GM18870 (cell line): ENCODE data around the gene PWWP2A.
"Not testable (repeated sequence)": the region's sequence is repeated elsewhere in the genome, so short reads cannot be mapped to it uniquely, and the experiment has no call there.

ENCODE experiments used
- ATAC-seq: cut with Tn5 transposase; IDR thresholded peaks from one replicate; pipeline ENCODE4 v1.9.1; 2021; ENCODE audit warnings: moderate library complexity; ENCODE audit not compliant: unreplicated experiment

Gene PWWP2A

GRCh38 chr5:160079753-160080152, 39.5 kb downstream of the PWWP2A start:
- ATAC-seq, result no peak

- ATAC-seq, result no peak
These were observed 42.3 kb downstream of the PWWP2A start for GRCh38 chr5:160076997-160077396.

- no peak for ATAC-seq
These were observed 44.2 kb downstream of the PWWP2A start for GRCh38 chr5:160075073-160075472.

GRCh38 chr5:160071916-160072315, 47.3 kb downstream of the PWWP2A start:
- ATAC-seq, result no peak

GRCh38 chr5:160071516-160071915, 47.7 kb downstream of the PWWP2A start:
- ATAC-seq, result no peak

- not testable (repeated sequence) for ATAC-seq
These were observed 50.1 kb downstream of the PWWP2A start for GRCh38 chr5:160069120-160069519.

GRCh38 chr5:160064995-160065614, 54.1 kb downstream of the PWWP2A start:
- ATAC-seq, result no peak

GRCh38 chr5:160064417-160064810, 54.8 kb downstream of the PWWP2A start:
- ATAC-seq, result no peak

- ATAC-seq, result no peak
These were observed 57.5 kb downstream of the PWWP2A start for GRCh38 chr5:160061770-160062169.

GRCh38 chr5:160060001-160060400, 59.2 kb downstream of the PWWP2A start:
- ATAC-seq, result no peak

- ATAC-seq, result no peak
These were observed 62.0 kb downstream of the PWWP2A start for GRCh38 chr5:160057256-160057655.

GRCh38 chr5:160054831-160055230, 64.4 kb downstream of the PWWP2A start:
- no peak for ATAC-seq

- no peak for ATAC-seq
These were observed 65.2 kb downstream of the PWWP2A start for GRCh38 chr5:160054047-160054446.

GRCh38 chr5:160049099-160049498, 70.2 kb downstream of the PWWP2A start:
- ATAC-seq, result no peak

GRCh38 chr5:160048131-160048530, 71.1 kb downstream of the PWWP2A start:
- no peak for ATAC-seq

GRCh38 chr5:160047423-160047822, 71.8 kb downstream of the PWWP2A start:
- no peak for ATAC-seq

- no peak for ATAC-seq
These were observed 74.3 kb downstream of the PWWP2A start for GRCh38 chr5:160044967-160045366.

GRCh38 chr5:160044391-160044804, 74.9 kb downstream of the PWWP2A start:
- no peak for ATAC-seq

GRCh38 chr5:160042671-160043070, 76.6 kb downstream of the PWWP2A start:
- no peak for ATAC-seq
